Effector memory CD4-positive, alpha-beta T cell (primary cell): Measurements from ENCODE around the gene CARNS1.

Experiments used
- DNase-seq, 3 donors: peaks; one replicate each; pipeline ENCODE4 v3.0.0-alpha.2; 2020
- H3K27ac ChIP-seq: 2 replicates; pipeline ENCODE4 v1.7.0; 2013; ENCODE audit warnings: mild to moderate bottlenecking, low read length, moderate library complexity; ENCODE audit not compliant: insufficient read depth, poor library complexity, severe bottlenecking
- H3K27me3 ChIP-seq: replicated peaks from 2 replicates; pipeline ENCODE4 v1.7.0; 2013; ENCODE audit warnings: mild to moderate bottlenecking, low read length; ENCODE audit not compliant: insufficient read depth, control insufficient read depth, poor library complexity, severe bottlenecking
- H3K36me3 ChIP-seq: 2 replicates; pipeline ENCODE4 v1.7.0; 2013; ENCODE audit warnings: mild to moderate bottlenecking, low read length, moderate library complexity; ENCODE audit not compliant: control insufficient read depth, insufficient read depth
- H3K4me1 ChIP-seq: 2 replicates; pipeline ENCODE4 v1.7.0; 2013; ENCODE audit warnings: low read length, mild to moderate bottlenecking; ENCODE audit not compliant: control insufficient read depth, insufficient read depth, poor library complexity, severe bottlenecking
- H3K4me3 ChIP-seq: 2 replicates; pipeline ENCODE4 v1.7.0; 2013; ENCODE audit warnings: low read length, low read depth, mild to moderate bottlenecking; ENCODE audit not compliant: insufficient read depth, poor library complexity, severe bottlenecking
- H3K9me3 ChIP-seq: 2 replicates; pipeline ENCODE4 v1.7.0; 2013; ENCODE audit warnings: mild to moderate bottlenecking, low read length, moderate library complexity; ENCODE audit not compliant: control insufficient read depth

Gene CARNS1

GRCh38 chr11:67429722-67430121 lies 14.2 kb downstream of the CARNS1 start:
- Histone ChIP-seq H3K27me3 (no peaks in the 10 kb centered on the region), H3K27ac (no peak overlapping the region), H3K4me3 (no peak overlapping the region), H3K36me3 (peaks cover 12% of the 10 kb centered on the region), H3K9me3 (no peaks in the 10 kb centered on the region), H3K4me1 (peaks cover 35% of the 10 kb centered on the region)
- no peak for DNase-seq

- H3K27ac ChIP-seq: no peak overlapping the region
- peaks cover 53% of the 10 kb centered on the region for H3K4me1 ChIP-seq
- H3K36me3 ChIP-seq: peaks cover 22% of the 10 kb centered on the region
- H3K9me3 ChIP-seq: no peaks in the 10 kb centered on the region
- DNase-seq: no peak
- no peak overlapping the region for H3K4me3 ChIP-seq
- H3K27me3 ChIP-seq: no peaks in the 10 kb centered on the region
Measured at GRCh38 chr11:67431346-67432249, 16.1 kb downstream of the CARNS1 start.

GRCh38 chr11:67432655-67433349 lies 17.3 kb downstream of the CARNS1 start:
- Histone ChIP-seq H3K36me3 (peaks cover 22% of the 10 kb centered on the region), H3K27me3 (no peaks in the 10 kb centered on the region), H3K27ac (peak overlapping the region; percentile 43), H3K9me3 (no peaks in the 10 kb centered on the region), H3K4me3 (no peak overlapping the region), H3K4me1 (peaks cover 49% of the 10 kb centered on the region)
- DNase-seq: no peak

GRCh38 chr11:67433536-67434394 lies 18.3 kb downstream of the CARNS1 start:
- Histone ChIP-seq H3K4me1 (peaks cover 50% of the 10 kb centered on the region), H3K4me3 (no peak overlapping the region), H3K36me3 (peaks cover 22% of the 10 kb centered on the region), H3K27ac (peak overlapping the region; percentile 93), H3K27me3 (no peaks in the 10 kb centered on the region), H3K9me3 (no peaks in the 10 kb centered on the region)
- DNase-seq: no peak

GRCh38 chr11:67434395-67434881 lies 19.0 kb downstream of the CARNS1 start:
- Histone ChIP-seq H3K36me3 (peaks cover 22% of the 10 kb centered on the region), H3K27ac (peak overlapping the region; percentile 93), H3K4me3 (no peak overlapping the region), H3K9me3 (no peaks in the 10 kb centered on the region), H3K4me1 (peaks cover 52% of the 10 kb centered on the region), H3K27me3 (no peaks in the 10 kb centered on the region)
- DNase-seq: no peak

GRCh38 chr11:67435031-67435726 lies 19.7 kb downstream of the CARNS1 start:
- H3K4me3 ChIP-seq: peak overlapping the region; percentile 94
- no peaks in the 10 kb centered on the region for H3K27me3 ChIP-seq
- H3K9me3 ChIP-seq: no peaks in the 10 kb centered on the region
- peaks cover 59% of the 10 kb centered on the region for H3K4me1 ChIP-seq
- H3K36me3 ChIP-seq: peaks cover 22% of the 10 kb centered on the region
- H3K27ac ChIP-seq: peak overlapping the region; percentile 93
- no peak for DNase-seq

- peak overlapping the region; percentile 94 for H3K4me3 ChIP-seq
- no peaks in the 10 kb centered on the region for H3K27me3 ChIP-seq
- no peak for DNase-seq
- H3K36me3 ChIP-seq: peaks cover 18% of the 10 kb centered on the region
- H3K4me1 ChIP-seq: peaks cover 66% of the 10 kb centered on the region
- peak overlapping the region; percentile 93 for H3K27ac ChIP-seq
- H3K9me3 ChIP-seq: no peaks in the 10 kb centered on the region
Measured at GRCh38 chr11:67435727-67436458, 20.4 kb downstream of the CARNS1 start.

- Histone ChIP-seq H3K4me1 (peaks cover 72% of the 10 kb centered on the region), H3K36me3 (peaks cover 18% of the 10 kb centered on the region), H3K27me3 (no peaks in the 10 kb centered on the region), H3K27ac (peak overlapping the region; percentile 93), H3K4me3 (peak overlapping the region; percentile 94), H3K9me3 (no peaks in the 10 kb centered on the region)
- peak in 1 of 3 donors; percentile 48 for DNase-seq
Measured at GRCh38 chr11:67436459-67437081, 21.1 kb downstream of the CARNS1 start.
